Progenitor cell of endocrine pancreas (in vitro differentiated cells): ENCODE data around the gene ZNF662. TPM values are rescaled to one million over a fixed set of nuclear protein-coding genes. Genes with fewer than 3 reads are reported as not detected.

Source experiments
- DNase-seq: peaks from one replicate; pipeline ENCODE4 v3.0.0; 2021; ENCODE audit warnings: low spot score; ENCODE audit not compliant: unreplicated experiment
- H3K27ac Mint-ChIP-seq: 2 replicates; pipeline ENCODE4 v1.8.0; 2021; ENCODE audit warnings: mild to moderate bottlenecking, moderate library complexity, mixed read lengths
- H3K27me3 Mint-ChIP-seq: 2 replicates; pipeline ENCODE4 v1.8.0; 2021; ENCODE audit warnings: mixed read lengths
- H3K36me3 Mint-ChIP-seq: 2 replicates; pipeline ENCODE4 v1.8.0; 2022; ENCODE audit warnings: mixed read lengths; ENCODE audit not compliant: insufficient read depth
- H3K4me1 Mint-ChIP-seq: 2 replicates; pipeline ENCODE4 v1.8.0; 2021; ENCODE audit warnings: low read depth, mixed read lengths
- H3K4me3 Mint-ChIP-seq: 2 replicates; pipeline ENCODE4 v1.8.0; 2021; ENCODE audit warnings: low read depth, mild to moderate bottlenecking, moderate library complexity, mixed read lengths
- H3K9me3 Mint-ChIP-seq: 2 replicates; pipeline ENCODE4 v1.8.0; 2021; ENCODE audit warnings: low read depth, mixed read lengths
- CTCF ChIP-seq: fragments of 200-600 bp; sonication (generic); IDR thresholded peaks from one replicate; pipeline ENCODE4 v1.5.0; 2021; ENCODE audit warnings: antibody characterized with exemption, mild to moderate bottlenecking; ENCODE audit not compliant: unreplicated experiment
- total RNA-seq: library from RNA; stranded (reverse); gene quantifications from 2 replicates; pipeline ENCODE4 v1.2.1, GENCODE V29; 2021

Gene ZNF662
- total RNA-seq, 1 donor from 2014 or later, result 0.65 TPM

GRCh38 chr3:42891042-42891441 lies 14.9 kb upstream of the ZNF662 start:
- Mint-ChIP-seq H3K9me3 (peaks cover 4% of the 10 kb centered on the region), H3K27me3 (no peaks in the 10 kb centered on the region), H3K4me1 (peaks cover 46% of the 10 kb centered on the region), H3K36me3 (no peaks in the 10 kb centered on the region), H3K27ac (peak overlapping the region; percentile 89), H3K4me3 (no peak overlapping the region)
- TF ChIP-seq CTCF, result no peak
- DNase-seq, result no peak

GRCh38 chr3:42892169-42892568 lies 13.8 kb upstream of the ZNF662 start:
- no peak for TF ChIP-seq CTCF
- no peaks in the 10 kb centered on the region for H3K27me3 Mint-ChIP-seq
- DNase-seq, result no peak
- no peak overlapping the region for H3K4me3 Mint-ChIP-seq
- H3K4me1 Mint-ChIP-seq, result peaks cover 36% of the 10 kb centered on the region
- no peak overlapping the region for H3K27ac Mint-ChIP-seq
- peaks cover 4% of the 10 kb centered on the region for H3K9me3 Mint-ChIP-seq
- no peaks in the 10 kb centered on the region for H3K36me3 Mint-ChIP-seq

GRCh38 chr3:42892807-42893206 lies 13.1 kb upstream of the ZNF662 start:
- H3K4me3 Mint-ChIP-seq, result no peak overlapping the region

GRCh38 chr3:42894698-42895579 lies 11.0 kb upstream of the ZNF662 start:
- H3K36me3 Mint-ChIP-seq, result no peaks in the 10 kb centered on the region
- H3K27me3 Mint-ChIP-seq, result no peaks in the 10 kb centered on the region
- no peak for DNase-seq
- H3K27ac Mint-ChIP-seq, result no peak overlapping the region
- H3K9me3 Mint-ChIP-seq, result peaks cover 4% of the 10 kb centered on the region
- H3K4me1 Mint-ChIP-seq, result peaks cover 30% of the 10 kb centered on the region
- no peak for TF ChIP-seq CTCF
- no peak overlapping the region for H3K4me3 Mint-ChIP-seq

More at GRCh38 chr3:42892807-42893206, 13.1 kb upstream of the ZNF662 start:
- H3K27ac Mint-ChIP-seq, result no peak overlapping the region
- no peaks in the 10 kb centered on the region for H3K36me3 Mint-ChIP-seq
- H3K9me3 Mint-ChIP-seq, result peaks cover 4% of the 10 kb centered on the region
- peaks cover 34% of the 10 kb centered on the region for H3K4me1 Mint-ChIP-seq
- TF ChIP-seq CTCF, result no peak
- no peaks in the 10 kb centered on the region for H3K27me3 Mint-ChIP-seq
- DNase-seq, result no peak

GRCh38 chr3:42895580-42895868 lies 10.4 kb upstream of the ZNF662 start:
- DNase-seq, result no peak
- H3K36me3 Mint-ChIP-seq, result peaks cover under 1% of the 10 kb centered on the region
- H3K9me3 Mint-ChIP-seq, result peaks cover 5% of the 10 kb centered on the region
- TF ChIP-seq CTCF, result no peak
- peaks cover 24% of the 10 kb centered on the region for H3K4me1 Mint-ChIP-seq
- no peak overlapping the region for H3K27ac Mint-ChIP-seq
- H3K27me3 Mint-ChIP-seq, result no peaks in the 10 kb centered on the region
- no peak overlapping the region for H3K4me3 Mint-ChIP-seq
